ENCODE results near the gene AP2B1. TPM values are rescaled to one million over a fixed set of nuclear protein-coding genes. Genes with fewer than 3 reads are reported as not detected.

AP2B1 gene
- total RNA-seq, 1 experiment from 2014 or later = 70.2 TPM

DNA sequence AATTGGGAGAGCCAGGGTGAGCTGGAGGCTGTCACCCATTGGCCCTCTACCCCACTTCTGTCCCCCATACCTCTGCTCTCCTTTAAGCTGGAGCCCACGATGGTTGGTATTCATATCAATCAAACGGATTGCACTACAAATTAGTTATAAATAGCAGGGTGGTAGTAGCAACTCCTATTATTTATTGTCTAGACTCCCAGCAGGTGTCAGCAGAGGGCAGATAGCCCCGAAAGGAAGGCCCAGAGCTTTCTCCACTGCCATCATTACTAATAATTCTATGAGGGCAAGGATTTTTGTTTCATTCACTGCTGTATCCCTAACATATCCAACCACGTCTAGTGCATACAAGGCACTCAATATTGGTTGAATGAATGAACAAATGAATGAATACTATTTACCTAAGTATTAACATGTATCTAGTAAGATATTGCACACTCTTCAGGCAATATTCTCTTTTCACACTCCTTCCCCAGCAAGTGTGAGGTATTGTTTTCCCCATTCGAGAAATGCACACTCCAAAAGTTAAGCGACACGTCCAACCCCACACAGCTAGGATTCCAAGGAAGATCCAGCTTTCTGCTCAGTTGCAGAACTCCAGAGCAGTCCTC is 179.9 kb downstream of the AP2B1 start:
- H3K79me2 ChIP-seq (ENCODE audit: low read length) = no peaks in the 10 kb centered on the region
- no peak overlapping the region for H2AFZ ChIP-seq (ENCODE audit: low read length)
- ATAC-seq = no peak
- no peaks in the 10 kb centered on the region for H4K20me1 ChIP-seq (ENCODE audit: low read length)
- no peaks in the 10 kb centered on the region for H3K27me3 ChIP-seq (ENCODE audit: low read length)
- H3K9me3 ChIP-seq (ENCODE audit: low read length) = no peaks in the 10 kb centered on the region
- 0 out of 2 replicates have a peak, but pooled peaks cover 3% of the 10 kb centered on the region for H3K4me1 ChIP-seq (ENCODE audit: insufficient read depth, low read length)
- no peaks in the 10 kb centered on the region; the same call in 1 of the 2 replicates for H3K36me3 ChIP-seq (ENCODE audit: low read depth, low read length)
- no peak overlapping the region for H3K9ac ChIP-seq (ENCODE audit: low read length)
- no peak overlapping the region for H3K4me3 ChIP-seq (ENCODE audit: low read length)
- intact Hi-C loops (cut with micrococcal nuclease) = loop anchor here (1.0 kb wide), 1 partner anchor 37 kb away; no protein-coding TSS in a partner anchor
- TF ChIP-seq EZH2 (IDR thresholded peaks at IDR 0.05; ENCODE audit: low read length, unreplicated experiment) (no peak), EZH2phosphoT487 (IDR thresholded peaks at IDR 0.05; ENCODE audit: borderline replicate concordance, low read length) (no peak)
- TF ChIP-seq, protein P1, sequence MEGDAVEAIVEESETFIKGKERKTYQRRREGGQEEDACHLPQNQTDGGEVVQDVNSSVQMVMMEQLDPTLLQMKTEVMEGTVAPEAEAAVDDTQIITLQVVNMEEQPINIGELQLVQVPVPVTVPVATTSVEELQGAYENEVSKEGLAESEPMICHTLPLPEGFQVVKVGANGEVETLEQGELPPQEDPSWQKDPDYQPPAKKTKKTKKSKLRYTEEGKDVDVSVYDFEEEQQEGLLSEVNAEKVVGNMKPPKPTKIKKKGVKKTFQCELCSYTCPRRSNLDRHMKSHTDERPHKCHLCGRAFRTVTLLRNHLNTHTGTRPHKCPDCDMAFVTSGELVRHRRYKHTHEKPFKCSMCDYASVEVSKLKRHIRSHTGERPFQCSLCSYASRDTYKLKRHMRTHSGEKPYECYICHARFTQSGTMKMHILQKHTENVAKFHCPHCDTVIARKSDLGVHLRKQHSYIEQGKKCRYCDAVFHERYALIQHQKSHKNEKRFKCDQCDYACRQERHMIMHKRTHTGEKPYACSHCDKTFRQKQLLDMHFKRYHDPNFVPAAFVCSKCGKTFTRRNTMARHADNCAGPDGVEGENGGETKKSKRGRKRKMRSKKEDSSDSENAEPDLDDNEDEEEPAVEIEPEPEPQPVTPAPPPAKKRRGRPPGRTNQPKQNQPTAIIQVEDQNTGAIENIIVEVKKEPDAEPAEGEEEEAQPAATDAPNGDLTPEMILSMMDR (conservative IDR thresholded peaks at IDR 0.05; ENCODE audit: low read depth, low read length) = peak; percentile 71
- H3K27ac ChIP-seq (ENCODE audit: low read length) = no peak overlapping the region
- no peaks in the 10 kb centered on the region for H3F3A ChIP-seq (ENCODE audit: low read length, unreplicated experiment)
- DNase-seq = peak; percentile 61
- no peak overlapping the region for H3K4me2 ChIP-seq (ENCODE audit: low read length)
- no peaks in the 10 kb centered on the region for H3K9me2 ChIP-seq (replicated peaks; ENCODE audit: low read length)
- ChIA-PET CTCF (interaction anchor here (0.6 to 2.1 kb wide), 3 partner anchors 14 to 42 kb away, joined by 3 to 11 read pairs (median 3); partner anchors contain the start of gene TAF15), POLR2A (ENCODE audit: unreplicated experiment) (no interaction called here)
- no TSS peak for BruUV-seq (replicated peaks)

DNA sequence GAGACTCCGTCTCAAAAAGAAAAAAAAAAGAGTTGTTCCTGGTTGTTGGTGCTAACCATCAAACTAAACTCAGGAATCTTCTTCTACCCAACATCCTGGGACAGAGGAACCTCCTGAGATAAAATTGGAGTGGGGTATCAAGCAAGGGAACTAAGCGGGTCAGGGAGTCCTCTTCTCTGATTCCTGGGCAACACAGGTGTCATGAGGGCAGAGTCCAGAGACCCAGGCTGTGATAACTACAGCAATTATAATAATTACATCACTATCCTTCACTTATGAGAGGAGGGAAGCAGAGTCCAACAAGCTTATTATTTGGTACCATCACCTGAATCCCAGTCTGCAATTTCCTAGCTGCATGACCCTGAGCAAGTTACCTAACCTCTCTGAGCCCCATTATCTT is 181.7 kb downstream of the AP2B1 start:
- intact Hi-C loops (cut with micrococcal nuclease) = no loop called here

More for the DNA sequence above, 181.7 kb downstream of the AP2B1 start:
- H3F3A ChIP-seq (ENCODE audit: low read length, unreplicated experiment) = no peaks in the 10 kb centered on the region
- no peak overlapping the region for H3K9ac ChIP-seq (ENCODE audit: low read length)
- no peaks in the 10 kb centered on the region for H3K27me3 ChIP-seq (ENCODE audit: low read length)
- ATAC-seq (no peak), DNase-seq (no peak)
- no peak overlapping the region for H3K27ac ChIP-seq (ENCODE audit: low read length)
- H3K36me3 ChIP-seq (ENCODE audit: low read depth, low read length) = no peaks in the 10 kb centered on the region; the same call in 1 of the 2 replicates
- H3K9me2 ChIP-seq (replicated peaks; ENCODE audit: low read length) = no peaks in the 10 kb centered on the region
- no peak overlapping the region for H3K4me2 ChIP-seq (ENCODE audit: low read length)
- no peaks in the 10 kb centered on the region for H3K9me3 ChIP-seq (ENCODE audit: low read length)
- no TSS peak for BruUV-seq (replicated peaks)
- H2AFZ ChIP-seq (ENCODE audit: low read length) = no peak overlapping the region
- H3K79me2 ChIP-seq (ENCODE audit: low read length) = no peaks in the 10 kb centered on the region
- no peak for TF ChIP-seq EZH2phosphoT487 (IDR thresholded peaks at IDR 0.05; ENCODE audit: borderline replicate concordance, low read length)
- TF ChIP-seq, protein P1 (conservative IDR thresholded peaks at IDR 0.05; ENCODE audit: low read depth, low read length) = no peak
- TF ChIP-seq EZH2 (IDR thresholded peaks at IDR 0.05; ENCODE audit: low read length, unreplicated experiment) = no peak
- no peaks in the 10 kb centered on the region for H4K20me1 ChIP-seq (ENCODE audit: low read length)
- 0 out of 2 replicates have a peak, but pooled peaks cover 3% of the 10 kb centered on the region for H3K4me1 ChIP-seq (ENCODE audit: insufficient read depth, low read length)
- no peak overlapping the region for H3K4me3 ChIP-seq (ENCODE audit: low read length)
- CTCF ChIA-PET = no interaction called here
- POLR2A ChIA-PET (ENCODE audit: unreplicated experiment) = no interaction called here

All from PC-3 (cell line).